ENCODE data around the gene LY6G6F. TPM values are rescaled to one million over a fixed set of nuclear protein-coding genes. Genes with fewer than 3 reads are reported as not detected.

Gene LY6G6F
- total and polyA plus RNA-seq, 2 of the 13 experiments (the other 11 are each of a cell fraction or from before 2014, with no cell fraction given) = not detected

GRCh38 chr6:31749301-31750036 is 42.8 kb downstream of the LY6G6F start (continued):
- TF ChIP-seq ATF7-NPFF (CRISPR knock-in tag; IDR thresholded peaks at IDR 0.05; ENCODE audit: low read depth) = no peak
- no peak for TF ChIP-seq FOXP1 (IDR thresholded peaks at IDR 0.05)
- TF ChIP-seq FOXP1 (CRISPR knock-in tag; IDR thresholded peaks at IDR 0.05) = 0 out of 2 replicates have a peak, but pooled peaks have one; percentile 22
- 0 out of 2 replicates have a peak, but pooled peaks have one; percentile 14 for TF ChIP-seq FOXA3 (CRISPR knock-in tag; IDR thresholded peaks at IDR 0.05)
- no peak for TF ChIP-seq ARNT (IDR thresholded peaks at IDR 0.05)

- H3K27me3 ChIP-seq (ENCODE audit: control insufficient read depth in 1 of 2, insufficient read depth in 2 of 2, low read length in 2 of 2) = no peaks in the 10 kb centered on the region
- 92% methylated on average over 7 of the region's 7 CpGs for WGBS (ENCODE audit: low lambda C conversion rate)
- H3K9ac ChIP-seq (ENCODE audit: insufficient read depth, low read depth, low read length) = no peak overlapping the region
- H3K4me2 ChIP-seq (ENCODE audit: low read depth, low read length) = no peak overlapping the region
- ChIA-PET POLR2A (interaction anchor here (1.1 to 4.7 kb wide), 3 partner anchors 13 to 95 kb away, joined by 3 to 106 read pairs (median 4); partner anchors contain the start of genes APOM, CLIC1 and MSH5), CTCF (ENCODE audit: low intra/inter-chr PET ratio, low total read pairs) (no interaction called here)
- TSS peak; percentile 27 for BruUV-seq (replicated peaks)
- no peaks in the 10 kb centered on the region for H4K20me1 ChIP-seq (ENCODE audit: insufficient read depth, low read length)
- intact Hi-C loops (cut with micrococcal nuclease; ENCODE audit: unreplicated experiment) = no loop called here
- ATAC-seq (no peak), DNase-seq (ENCODE audit: low spot score) (no peak), FAIRE-seq (no peak)
- no peaks in the 10 kb centered on the region for H3K9me3 ChIP-seq (ENCODE audit: low read length)
- H3K36me3 ChIP-seq (replicated peaks in 1 of 2; ENCODE audit: control insufficient read depth in 1 of 2, insufficient read depth in 2 of 2, low read length in 2 of 2) = no peaks in the 10 kb centered on the region
- H3K4me3 ChIP-seq (replicated peaks in 1 of 3; ENCODE audit: insufficient read depth in 1 of 3, low read depth in 2 of 3, low read length in 3 of 3) = no peak overlapping the region
- in situ Hi-C loops (cut with HindIII; ENCODE audit: extremely low pct_ligation_motif_present, low pct_unique_long_range_greater_than_20kb) = no loop called here
- H3K4me1 ChIP-seq (ENCODE audit: insufficient read depth, low read length) = peaks cover 30% of the 10 kb centered on the region
- H2AFZ ChIP-seq (ENCODE audit: low read length) = no peak overlapping the region
- H3K79me2 ChIP-seq (ENCODE audit: insufficient read depth, low read length) = no peaks in the 10 kb centered on the region
- H3K27ac ChIP-seq (ENCODE audit: extremely low read length, insufficient read depth, low read length) = no peak overlapping the region
- TF ChIP-seq ZC3H4 (CRISPR knock-in tag; IDR thresholded peaks at IDR 0.05; ENCODE audit: borderline replicate concordance) (no peak), ZNF660 (CRISPR knock-in tag; IDR thresholded peaks at IDR 0.05; ENCODE audit: borderline replicate concordance, low read depth) (no peak), ETV5 (CRISPR knock-in tag; IDR thresholded peaks at IDR 0.05; ENCODE audit: borderline replicate concordance) (no peak), HINFP (CRISPR knock-in tag; IDR thresholded peaks at IDR 0.05; ENCODE audit: low read depth) (no peak), ZNF746 (CRISPR knock-in tag; IDR thresholded peaks at IDR 0.05) (no peak), ZNF275 (CRISPR knock-in tag; IDR thresholded peaks at IDR 0.05; ENCODE audit: borderline replicate concordance) (no peak), ZSCAN29 (CRISPR knock-in tag; conservative IDR thresholded peaks at IDR 0.05) (no peak), CBX5 (CRISPR knock-in tag; IDR thresholded peaks at IDR 0.05; ENCODE audit: borderline replicate concordance) (no peak)
- TF ChIP-seq, protein P1, sequence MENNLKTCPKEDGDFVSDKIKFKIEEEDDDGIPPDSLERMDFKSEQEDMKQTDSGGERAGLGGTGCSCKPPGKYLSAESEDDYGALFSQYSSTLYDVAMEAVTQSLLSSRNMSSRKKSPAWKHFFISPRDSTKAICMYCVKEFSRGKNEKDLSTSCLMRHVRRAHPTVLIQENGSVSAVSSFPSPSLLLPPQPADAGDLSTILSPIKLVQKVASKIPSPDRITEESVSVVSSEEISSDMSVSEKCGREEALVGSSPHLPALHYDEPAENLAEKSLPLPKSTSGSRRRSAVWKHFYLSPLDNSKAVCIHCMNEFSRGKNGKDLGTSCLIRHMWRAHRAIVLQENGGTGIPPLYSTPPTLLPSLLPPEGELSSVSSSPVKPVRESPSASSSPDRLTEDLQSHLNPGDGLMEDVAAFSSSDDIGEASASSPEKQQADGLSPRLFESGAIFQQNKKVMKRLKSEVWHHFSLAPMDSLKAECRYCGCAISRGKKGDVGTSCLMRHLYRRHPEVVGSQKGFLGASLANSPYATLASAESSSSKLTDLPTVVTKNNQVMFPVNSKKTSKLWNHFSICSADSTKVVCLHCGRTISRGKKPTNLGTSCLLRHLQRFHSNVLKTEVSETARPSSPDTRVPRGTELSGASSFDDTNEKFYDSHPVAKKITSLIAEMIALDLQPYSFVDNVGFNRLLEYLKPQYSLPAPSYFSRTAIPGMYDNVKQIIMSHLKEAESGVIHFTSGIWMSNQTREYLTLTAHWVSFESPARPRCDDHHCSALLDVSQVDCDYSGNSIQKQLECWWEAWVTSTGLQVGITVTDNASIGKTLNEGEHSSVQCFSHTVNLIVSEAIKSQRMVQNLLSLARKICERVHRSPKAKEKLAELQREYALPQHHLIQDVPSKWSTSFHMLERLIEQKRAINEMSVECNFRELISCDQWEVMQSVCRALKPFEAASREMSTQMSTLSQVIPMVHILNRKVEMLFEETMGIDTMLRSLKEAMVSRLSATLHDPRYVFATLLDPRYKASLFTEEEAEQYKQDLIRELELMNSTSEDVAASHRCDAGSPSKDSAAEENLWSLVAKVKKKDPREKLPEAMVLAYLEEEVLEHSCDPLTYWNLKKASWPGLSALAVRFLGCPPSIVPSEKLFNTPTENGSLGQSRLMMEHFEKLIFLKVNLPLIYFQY (CRISPR knock-in tag; IDR thresholded peaks at IDR 0.05; ENCODE audit: borderline replicate concordance) = no peak
These were observed 43.9 kb downstream of the LY6G6F start for GRCh38 chr6:31750411-31751022.
